PC-3 (cell line): ENCODE measurements around the gene IFNA2.
"Not testable (repeated sequence)": the region's sequence is repeated elsewhere in the genome, so short reads cannot be mapped to it uniquely, and the experiment has no call there.

Experiments
- EZH2 ChIP-seq: fragments of 300-600 bp; sonication (generic); IDR thresholded peaks from one replicate; pipeline ENCODE4 v1.6.1; 2017; ENCODE audit warnings: antibody characterized with exemption, mild to moderate bottlenecking, low read length; ENCODE audit not compliant: unreplicated experiment
- EZH2phosphoT487 ChIP-seq: fragments of 300-600 bp; sonication (generic); IDR thresholded peaks from 2 replicates; pipeline ENCODE4 v1.6.1; 2018; ENCODE audit warnings: mild to moderate bottlenecking, antibody characterized with exemption, low read length, borderline replicate concordance
- TF ChIP-seq, protein P1 (sequence below): fragments of 300-600 bp; sonication (generic); conservative IDR thresholded peaks from 2 replicates; pipeline ENCODE4 v1.5.1; 2017; ENCODE audit warnings: antibody characterized with exemption, low read depth, mild to moderate bottlenecking, low read length

DNA sequence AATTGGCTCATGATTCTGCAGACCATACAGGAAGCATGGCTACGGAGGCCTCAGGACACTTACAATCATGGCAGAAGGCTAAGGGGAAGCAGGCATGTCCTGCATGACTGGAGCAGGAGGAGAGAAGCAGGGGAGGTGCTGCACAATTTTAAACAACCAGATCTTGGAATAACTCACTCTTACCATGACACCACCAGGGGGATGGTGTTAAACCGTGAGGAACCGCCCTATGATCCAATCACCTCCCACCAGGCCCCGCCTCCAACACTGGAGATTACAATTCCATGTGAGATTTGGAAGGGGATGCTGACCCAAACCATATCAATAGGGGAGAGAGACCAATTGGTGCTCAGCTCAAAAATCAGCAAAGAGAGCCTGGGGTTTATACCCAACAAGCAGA is 13.7 kb downstream of the IFNA2 start:
- TF ChIP-seq, protein P1, sequence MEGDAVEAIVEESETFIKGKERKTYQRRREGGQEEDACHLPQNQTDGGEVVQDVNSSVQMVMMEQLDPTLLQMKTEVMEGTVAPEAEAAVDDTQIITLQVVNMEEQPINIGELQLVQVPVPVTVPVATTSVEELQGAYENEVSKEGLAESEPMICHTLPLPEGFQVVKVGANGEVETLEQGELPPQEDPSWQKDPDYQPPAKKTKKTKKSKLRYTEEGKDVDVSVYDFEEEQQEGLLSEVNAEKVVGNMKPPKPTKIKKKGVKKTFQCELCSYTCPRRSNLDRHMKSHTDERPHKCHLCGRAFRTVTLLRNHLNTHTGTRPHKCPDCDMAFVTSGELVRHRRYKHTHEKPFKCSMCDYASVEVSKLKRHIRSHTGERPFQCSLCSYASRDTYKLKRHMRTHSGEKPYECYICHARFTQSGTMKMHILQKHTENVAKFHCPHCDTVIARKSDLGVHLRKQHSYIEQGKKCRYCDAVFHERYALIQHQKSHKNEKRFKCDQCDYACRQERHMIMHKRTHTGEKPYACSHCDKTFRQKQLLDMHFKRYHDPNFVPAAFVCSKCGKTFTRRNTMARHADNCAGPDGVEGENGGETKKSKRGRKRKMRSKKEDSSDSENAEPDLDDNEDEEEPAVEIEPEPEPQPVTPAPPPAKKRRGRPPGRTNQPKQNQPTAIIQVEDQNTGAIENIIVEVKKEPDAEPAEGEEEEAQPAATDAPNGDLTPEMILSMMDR = not testable (repeated sequence)
- TF ChIP-seq EZH2phosphoT487, EZH2: not testable (repeated sequence)
